NCI-H2171 treated with DMSO at 0.1 percent for 48 hours (cell line): ENCODE results near the gene REEP1.
A peak's percentile ranks its signal among the peaks of the same experiment; 100 is the strongest.
"Not testable (repeated sequence)": the region's sequence is repeated elsewhere in the genome, so short reads cannot be mapped to it uniquely, and the experiment has no call there.

Source experiments
- DNase-seq: peaks from one replicate; lab custom pipeline; 2025; lab: John Stamatoyannopoulos, UW

REEP1 gene

DNA sequence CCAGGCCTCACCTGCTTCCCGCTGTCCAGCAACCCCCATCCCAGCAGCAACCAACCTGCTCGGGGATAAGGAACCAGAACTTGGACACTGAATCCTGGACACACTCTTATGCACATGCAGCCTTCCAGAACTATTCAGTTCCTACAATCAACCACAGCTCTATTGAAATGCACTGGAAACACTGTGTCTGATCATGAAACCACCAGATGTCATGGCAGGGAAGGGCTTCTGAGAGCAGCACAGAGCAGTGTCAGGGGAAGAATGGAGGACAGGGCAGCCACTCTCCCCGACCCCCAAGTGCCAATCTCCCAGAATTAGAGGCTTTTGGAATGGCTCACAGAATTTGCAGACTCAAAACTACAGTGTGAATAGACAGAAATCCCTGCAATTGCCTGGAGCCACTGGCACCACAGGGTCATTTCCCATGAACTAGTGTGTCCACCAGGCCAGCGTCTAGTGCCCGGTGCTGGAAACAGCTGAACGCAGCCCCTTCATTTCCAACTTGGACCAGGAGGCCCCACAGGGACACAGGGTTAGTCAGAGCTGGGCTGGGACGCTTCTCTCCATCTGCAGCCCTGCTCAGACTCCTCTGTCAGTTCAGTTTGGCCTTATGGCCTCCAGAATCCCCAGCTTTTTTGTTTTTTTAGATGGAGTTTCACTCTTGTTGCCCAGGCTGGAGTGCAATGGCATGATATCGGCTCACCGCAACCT, 112.6 kb downstream of the REEP1 start:
- DNase-seq: no peak

DNA sequence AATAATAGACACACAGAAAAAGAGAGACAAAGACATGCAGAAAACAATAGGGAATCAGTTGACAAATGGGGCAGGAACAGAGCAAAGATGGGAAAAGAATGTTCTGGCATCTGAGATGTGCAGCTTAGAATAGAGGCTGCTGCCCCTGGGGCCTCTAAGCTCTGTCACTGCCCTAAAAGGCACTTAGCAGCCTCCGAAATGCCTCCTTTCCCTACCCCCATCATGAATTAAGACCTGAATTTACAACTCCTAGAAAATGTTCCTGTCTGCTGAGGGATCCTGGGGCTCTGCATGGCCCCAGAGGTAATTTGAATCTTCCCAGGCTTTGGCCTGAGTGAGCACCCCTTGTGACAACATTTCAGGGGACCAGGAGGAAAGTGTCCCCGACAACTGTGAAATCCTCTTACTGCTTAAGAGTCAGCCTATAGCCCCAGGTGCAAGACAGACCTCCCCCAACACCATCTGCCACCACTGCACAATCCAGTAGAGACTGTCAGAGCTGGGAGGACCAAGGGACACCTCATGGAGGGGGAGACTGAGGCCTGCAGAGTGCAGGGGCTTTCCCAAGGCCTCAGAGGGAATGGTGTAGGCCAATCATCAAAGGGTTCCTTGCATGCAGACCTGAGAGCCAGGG, 113.4 kb downstream of the REEP1 start:
- no peak for DNase-seq

DNA sequence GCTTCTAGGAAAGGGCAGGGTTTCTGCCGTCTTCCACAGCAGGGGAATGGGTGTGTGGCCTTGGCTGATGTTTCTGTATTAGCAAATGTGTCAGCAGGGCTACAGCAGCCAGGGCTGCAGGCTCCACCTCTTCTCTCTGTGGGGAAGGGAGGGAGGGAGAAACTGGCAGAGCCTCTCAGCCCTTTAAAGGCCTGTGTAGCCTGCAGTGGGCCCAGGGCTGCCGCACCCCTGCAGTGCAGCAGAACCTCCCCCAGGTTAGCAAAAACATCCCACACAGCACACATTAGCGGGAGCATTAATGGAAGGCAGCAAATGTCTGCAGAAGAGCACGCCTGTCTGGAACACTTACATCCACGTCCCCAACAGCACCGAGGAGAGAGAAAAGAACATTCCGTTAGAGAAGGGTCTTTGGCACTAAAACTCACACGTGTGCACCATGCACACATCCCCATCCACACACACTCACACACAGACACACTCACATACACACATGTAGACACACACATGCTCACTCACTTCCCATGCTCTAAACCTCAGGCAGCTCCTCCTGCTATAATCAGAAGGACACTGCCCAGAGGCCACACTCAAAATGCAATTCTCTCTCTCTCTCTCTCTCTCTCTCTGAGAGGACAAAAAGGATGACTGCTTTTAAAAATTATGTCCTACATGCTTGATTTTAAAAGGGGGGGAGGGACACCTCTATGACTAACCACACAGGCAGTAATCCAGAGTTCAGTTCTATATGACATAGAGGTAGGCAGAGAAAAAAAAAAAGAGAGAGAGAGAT, 114.1 kb downstream of the REEP1 start:
- no peak for DNase-seq

DNA sequence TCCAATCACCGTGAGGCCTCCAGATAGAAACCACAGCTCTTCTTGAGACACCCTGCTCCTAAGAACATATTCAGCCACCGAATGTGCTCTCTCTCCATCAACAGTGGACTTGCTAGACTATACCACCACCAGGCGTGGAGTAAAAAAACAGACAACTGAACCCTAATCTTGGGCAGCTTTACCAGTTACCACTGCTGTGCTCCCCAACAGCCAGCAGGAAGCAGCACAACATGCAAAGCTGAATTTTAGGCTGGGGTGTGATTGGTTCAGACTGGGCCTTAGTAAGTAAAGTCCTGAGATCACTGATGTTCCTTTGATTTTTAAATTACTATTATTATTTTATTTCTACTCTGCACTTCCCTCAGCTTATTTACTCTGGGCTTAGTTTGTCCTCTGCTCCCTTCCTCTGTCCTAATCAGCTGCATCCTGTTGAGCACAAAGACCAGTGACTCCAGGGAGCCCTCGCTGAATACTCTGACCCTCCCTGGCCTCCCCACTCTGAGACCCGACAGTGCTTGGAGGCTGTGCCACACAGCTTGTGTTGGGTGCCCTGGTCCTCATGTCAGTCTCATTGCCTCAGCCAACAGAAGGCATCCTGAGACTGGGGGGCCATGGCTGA, 116.3 kb downstream of the REEP1 start:
- no peak for DNase-seq

DNA sequence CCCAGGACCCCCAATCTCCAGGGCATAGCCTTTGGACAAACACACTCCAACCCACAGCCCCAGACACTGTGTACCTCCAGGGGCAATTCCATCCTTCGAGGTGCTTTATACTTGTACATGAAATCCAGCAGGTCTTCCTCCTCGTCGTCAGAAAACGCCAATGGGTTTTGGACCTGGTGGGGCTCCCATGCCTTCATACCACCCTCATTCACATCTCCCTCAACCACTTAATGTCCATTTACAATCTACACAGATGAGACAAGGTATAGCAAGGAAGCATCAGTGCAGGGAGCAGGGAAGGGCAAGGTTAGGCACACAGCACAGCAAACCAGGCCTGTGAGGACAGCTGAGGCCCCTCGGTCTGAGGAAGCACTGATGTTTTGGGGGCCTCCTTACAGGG, 117.5 kb downstream of the REEP1 start:
- no peak for DNase-seq

DNA sequence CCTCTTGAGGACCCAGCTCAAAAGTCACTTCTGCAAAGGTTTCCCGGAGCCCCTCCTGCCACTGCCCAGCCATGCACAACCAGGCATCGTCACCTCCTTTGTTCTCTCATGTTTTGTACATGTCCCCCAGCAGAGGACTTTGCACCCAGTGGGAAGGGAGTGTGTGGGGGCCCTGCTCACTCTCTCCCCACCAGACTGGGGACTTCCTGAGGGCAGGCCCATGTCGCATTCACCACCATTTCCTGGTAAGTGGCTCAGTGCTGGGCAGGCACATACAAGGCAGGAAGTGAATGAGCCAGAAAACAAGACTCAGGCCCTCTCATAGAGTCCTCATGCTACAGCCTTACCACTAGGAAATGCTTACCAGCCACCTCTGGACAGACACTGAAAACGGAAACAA, 119.3 kb downstream of the REEP1 start:
- DNase-seq: no peak

DNA sequence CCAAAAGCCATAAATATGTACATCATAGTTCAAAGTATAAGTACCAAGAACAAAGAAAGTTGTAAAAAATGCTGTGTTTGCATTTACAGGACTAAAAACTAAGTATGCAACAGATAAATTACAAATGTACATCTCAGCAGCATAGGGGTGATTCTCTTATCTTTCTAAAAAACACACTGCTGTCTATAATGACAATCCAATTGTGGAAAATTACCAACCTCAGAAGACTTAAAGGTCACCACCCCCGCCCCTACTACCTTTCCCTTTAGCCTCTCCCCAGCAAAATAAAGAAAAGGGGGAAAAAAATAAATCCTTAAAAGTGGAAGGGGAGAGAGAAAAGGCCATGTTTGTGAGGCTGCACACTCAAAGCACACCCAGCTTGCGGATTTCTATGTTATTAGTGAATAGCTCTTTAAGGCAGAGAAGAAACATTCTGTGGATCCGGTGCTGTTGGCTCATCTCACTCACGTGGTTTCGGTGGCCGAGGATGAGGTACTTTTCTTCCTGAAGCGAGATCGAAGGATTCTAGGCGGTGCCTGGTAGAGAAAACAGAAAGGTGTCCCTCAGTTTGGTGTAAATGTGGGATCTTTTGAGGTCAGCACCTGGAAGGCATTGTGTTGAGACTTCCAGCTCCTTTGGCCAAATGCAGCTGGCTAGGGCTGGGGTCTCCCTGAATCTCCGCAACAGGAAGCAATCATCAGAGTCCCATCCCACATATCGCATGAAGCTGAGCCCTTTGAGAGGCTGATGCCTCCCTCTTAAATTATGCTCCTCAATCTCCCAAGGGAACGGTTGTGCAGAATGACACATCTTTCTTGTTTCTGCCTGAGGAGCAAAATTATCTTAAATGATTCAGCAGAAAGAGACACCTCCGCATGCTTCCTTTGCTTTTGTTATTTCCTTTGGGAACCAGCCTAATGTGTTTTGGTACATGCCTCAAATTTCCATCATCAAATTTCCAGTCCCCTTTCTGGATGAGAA, 120.6 kb downstream of the REEP1 start:
- DNase-seq: peak; percentile 77

DNA sequence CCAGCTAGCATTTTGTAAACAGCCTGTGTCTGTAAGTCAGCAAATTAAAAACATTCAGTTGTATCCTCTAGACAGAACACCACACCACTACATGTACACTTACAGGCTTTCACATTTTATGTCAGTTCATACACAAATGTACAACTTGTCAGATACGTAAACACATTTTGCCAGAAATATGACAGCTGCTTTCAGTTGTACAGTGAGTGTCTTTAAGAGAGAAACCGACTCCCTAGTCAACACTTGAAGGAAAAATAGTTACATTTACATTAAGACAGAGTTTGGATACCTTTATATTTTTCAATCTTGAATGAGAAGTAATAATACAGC, 123.0 kb downstream of the REEP1 start:
- DNase-seq: no peak

DNA sequence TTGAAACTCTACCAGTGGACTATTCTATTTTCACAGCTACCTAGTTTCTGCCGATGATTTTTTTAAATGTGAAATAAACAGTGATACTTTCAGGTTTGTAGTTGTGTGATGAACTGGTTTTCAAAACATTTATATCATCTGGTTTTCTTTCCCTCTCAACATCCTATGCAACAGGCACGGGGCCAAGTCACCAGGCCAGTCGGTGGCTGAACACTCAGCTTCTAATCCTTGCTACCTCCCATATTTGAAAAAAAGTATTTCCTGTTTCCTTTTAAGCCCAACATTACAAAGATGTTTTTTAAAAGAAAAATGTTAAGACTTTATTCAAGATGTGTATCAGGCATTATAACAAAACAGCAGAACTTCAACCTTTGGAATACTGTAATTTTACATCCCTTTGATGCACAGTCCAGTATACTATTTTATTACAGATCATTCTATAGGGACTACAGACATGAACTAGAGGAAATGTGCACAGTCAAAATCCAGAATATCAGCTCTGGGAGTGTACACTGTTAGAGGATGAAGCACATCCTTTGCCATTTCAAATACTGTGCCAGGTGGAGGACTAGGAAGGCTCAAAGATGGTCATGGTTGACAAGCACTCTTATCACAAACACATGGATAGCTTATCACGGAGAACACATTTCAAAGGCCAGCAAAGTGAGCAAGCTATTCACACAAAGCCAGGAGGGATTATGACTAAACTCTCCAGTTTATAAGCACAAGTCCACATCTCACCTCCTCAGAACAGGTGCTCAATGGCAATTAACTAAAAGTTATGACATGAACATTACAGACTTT, 123.5 kb downstream of the REEP1 start:
- no peak for DNase-seq

DNA sequence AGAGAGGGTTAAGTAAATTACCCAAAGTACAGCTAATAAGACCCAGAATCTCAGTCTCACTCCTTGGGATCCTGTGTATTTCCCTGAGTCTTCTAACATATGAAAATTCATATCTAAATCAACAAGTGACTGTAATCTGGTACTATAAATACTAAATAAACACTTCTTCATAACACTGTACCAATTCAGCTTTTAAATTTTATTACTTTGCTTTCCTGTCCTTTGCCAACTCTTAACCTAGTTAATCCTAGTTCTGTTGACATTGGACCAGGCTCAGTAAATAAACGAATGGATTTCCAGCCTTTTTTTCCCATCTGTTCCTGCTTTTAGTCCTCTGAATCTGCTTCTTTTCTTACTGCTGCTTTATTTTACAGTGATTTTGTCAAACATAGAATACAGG, 124.4 kb downstream of the REEP1 start:
- DNase-seq: no peak

DNA sequence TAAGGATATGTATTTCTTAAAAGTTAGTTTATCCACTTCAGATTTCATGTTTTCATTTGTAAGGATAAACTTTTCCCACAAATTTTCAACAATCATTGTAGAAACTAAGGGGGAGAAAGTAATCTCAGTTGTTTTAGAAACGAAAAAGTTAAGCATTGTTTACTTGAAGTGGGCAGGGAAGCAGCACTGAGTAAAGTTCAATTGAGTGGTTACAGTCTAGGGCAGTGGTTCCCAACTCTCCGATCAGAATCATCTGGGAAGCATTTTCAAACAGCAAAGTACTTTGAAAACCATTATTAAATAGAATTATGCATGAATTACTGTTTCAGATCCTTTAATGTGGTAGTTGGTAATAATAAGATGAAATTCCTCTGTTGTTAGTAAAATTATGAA, 125.6 kb downstream of the REEP1 start:
- DNase-seq: no peak

DNA sequence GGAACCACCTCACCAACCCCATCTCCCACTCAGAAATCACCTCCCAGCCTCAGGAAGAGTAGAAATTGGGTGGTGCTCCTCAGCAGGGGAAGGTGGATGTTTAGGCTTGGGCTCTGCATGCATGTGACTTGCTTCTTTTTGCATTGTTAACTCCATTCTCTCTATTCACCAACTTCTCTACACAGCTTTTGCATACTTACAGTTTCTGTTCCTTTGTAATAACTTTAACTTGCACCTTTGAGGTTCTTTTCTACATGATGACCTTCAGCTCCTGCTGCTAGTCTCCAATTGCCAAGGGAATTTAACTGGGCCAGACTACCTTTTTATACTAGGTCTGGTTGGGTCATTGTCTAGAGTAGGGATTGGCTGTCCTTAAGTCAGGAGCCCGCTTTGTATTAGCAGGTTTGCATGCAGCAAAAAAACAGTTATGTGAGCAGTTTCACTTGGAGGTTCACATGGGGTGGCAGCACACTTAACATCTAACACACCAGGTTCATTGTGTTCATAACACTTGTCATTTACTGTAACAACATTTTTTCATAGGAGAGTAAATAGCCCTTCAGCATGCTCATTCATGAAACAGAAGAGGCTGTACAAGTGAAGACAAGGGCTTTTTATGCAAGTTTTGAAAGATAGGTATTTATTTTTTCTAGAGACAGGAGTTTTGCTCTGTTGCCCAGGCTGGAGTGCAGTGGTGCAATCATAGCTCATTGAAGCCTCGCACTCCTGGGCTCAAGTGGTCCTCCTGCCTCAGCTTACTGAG, 126.2 kb downstream of the REEP1 start:
- no peak for DNase-seq

DNA sequence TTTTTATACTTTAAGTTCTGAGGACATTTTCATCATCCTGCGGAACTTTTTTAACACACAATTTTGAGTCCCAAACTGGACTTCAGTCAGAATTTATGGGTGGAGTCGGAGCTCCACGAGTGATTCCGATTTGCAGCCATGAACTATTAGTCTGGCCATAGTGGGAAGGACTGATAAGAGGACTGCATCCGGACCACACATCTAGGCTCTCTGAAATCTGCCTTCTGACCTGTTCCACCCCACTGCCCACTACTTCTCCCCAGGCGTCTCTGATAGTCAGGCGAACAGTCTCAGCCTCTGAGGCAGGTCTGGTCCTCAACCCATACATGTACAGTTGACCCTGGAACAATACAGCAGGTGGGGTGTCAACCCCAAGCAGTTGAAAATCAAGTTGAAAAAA, 133.0 kb downstream of the REEP1 start:
- no peak for DNase-seq

DNA sequence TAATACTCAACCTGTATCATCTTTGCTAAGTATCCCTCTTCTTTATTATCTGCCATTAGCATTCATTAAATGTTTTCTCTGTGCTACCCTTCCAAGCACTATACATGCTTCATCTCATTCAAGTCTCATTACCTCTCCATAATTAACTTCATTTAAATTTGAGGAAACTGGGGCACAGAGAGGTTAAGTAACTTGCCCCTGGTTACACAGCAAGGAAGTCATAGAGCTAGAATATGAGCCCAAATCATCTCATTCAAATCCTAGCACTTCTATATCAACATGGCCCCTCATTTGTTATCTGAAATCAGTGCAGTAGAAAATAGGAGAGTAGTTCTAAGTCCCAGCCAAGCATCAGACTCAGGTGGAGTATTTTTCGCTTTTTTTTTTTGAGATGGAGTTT, 133.8 kb downstream of the REEP1 start:
- DNase-seq: no peak

DNA sequence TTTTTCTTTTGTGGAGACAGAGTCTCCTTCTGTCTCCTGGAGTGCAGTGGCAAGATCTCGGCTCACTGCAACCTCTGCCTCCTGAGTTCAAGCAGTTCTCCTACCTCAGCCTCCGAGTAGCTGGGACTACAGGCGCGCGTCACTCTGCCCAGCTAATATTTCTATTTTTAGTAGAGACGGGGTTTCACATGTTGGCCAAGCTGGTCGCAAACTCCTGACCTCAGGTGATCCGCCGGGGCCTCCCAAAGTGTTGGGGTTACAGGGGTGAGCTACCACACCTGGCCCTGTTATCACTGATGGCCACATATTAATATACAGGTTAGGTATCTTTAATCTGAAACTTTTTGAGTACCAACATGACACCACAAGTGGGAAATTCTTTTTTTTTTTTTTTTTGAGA, 134.7 kb downstream of the REEP1 start:
- no peak for DNase-seq

DNA sequence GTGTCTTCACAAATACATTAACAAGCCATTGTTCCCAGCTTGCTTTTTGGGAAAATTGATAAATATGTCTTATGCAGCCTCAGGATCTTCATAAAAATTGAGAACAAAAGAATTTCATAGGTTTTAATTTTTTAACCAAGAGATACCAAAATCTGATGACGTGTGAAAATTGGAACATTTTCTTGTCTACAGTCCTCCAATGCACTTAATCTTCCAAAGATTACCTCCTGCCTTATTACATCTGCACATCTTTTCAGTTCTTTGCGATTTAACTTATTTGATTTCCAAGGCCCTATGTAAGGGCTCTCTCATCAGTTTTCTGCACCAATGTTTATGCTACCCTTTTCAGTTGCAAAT, 135.1 kb downstream of the REEP1 start:
- DNase-seq: no peak

DNA sequence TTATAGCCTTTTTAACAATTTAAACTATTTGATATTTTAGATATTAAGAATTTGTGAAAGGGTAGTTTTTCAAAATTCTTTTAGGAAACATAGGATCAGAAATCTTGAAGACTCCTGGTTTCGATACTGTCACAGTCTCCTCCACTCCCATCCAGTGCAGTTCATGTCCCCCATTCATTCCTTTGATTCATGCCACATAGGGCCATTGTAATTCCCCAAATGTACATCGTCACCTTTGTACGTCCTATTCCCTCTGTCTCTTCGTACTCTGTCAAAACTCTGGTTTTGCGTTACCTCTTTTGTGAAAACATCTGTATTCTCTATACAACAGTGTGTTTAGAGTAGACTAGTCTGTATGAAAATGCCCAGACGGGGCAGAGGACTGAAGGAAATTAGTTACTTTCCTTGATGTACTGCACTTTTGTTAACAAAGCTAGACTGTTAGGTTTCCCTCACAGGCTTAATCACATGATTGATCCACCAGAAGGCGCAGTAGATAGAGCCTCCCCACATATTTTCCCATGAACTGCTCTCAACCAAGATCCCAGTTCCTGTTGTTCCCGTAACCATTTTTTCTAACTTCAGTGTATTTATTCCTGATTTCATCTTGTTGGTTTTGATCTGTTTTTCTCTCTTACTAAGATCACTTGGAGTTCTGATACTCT, 135.6 kb downstream of the REEP1 start:
- DNase-seq: no peak

DNA sequence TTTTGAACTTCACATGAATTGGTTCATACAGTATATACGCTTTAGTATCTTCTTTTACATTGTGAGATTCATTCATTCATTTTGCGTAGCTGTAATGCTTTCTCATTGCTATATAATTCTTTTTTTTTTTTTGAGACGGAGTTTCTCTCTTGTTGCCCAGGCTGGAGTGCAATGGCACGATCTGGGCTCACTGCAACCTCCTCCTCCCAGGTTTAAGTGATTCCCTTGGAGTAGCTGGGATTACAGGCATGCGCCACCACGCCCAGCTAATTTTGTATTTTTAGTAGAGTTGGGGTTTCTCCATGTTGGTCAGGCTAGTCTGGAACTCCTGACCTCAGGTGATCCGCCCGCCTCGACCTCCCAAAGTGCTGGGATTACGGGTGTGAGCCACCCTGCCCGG, 136.9 kb downstream of the REEP1 start:
- DNase-seq: not testable (repeated sequence)

DNA sequence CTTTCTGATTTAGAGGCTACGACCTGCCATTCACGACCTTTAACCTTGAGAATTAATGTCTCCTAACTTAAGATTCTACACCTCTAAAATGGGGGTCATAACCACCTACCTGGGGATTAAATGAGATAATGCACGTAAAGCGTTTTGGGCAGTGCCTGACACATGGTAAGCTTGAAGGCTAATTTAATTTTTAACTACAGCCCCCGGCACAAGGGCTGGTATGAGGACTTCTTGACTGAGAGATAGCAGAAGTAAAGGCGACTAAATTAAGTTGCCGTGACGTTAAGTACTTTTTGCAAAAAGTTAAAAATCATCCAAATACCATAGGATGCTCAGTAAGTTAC, 137.6 kb downstream of the REEP1 start:
- no peak for DNase-seq
